Epithelial cell of esophagus (primary cell): ENCODE measurements around the gene ARHGAP24.

Experiments
- DNase-seq: peaks from one replicate; pipeline ENCODE4 v3.0.0; 2010; ENCODE audit warnings: low read depth
- H3K4me3 ChIP-seq: 2 replicates; pipeline ENCODE4 v1.5.1; 2011; ENCODE audit warnings: mild to moderate bottlenecking, low read length, control low read depth
- TF ChIP-seq, protein P1 (sequence below): IDR thresholded peaks from 2 replicates; pipeline ENCODE4 v1.5.1; 2011; ENCODE audit warnings: low read depth, mild to moderate bottlenecking, low read length, control low read depth, inconsistent platforms; ENCODE audit not compliant: insufficient read depth; ENCODE audit errors: missing control alignments

ARHGAP24 gene

DNA sequence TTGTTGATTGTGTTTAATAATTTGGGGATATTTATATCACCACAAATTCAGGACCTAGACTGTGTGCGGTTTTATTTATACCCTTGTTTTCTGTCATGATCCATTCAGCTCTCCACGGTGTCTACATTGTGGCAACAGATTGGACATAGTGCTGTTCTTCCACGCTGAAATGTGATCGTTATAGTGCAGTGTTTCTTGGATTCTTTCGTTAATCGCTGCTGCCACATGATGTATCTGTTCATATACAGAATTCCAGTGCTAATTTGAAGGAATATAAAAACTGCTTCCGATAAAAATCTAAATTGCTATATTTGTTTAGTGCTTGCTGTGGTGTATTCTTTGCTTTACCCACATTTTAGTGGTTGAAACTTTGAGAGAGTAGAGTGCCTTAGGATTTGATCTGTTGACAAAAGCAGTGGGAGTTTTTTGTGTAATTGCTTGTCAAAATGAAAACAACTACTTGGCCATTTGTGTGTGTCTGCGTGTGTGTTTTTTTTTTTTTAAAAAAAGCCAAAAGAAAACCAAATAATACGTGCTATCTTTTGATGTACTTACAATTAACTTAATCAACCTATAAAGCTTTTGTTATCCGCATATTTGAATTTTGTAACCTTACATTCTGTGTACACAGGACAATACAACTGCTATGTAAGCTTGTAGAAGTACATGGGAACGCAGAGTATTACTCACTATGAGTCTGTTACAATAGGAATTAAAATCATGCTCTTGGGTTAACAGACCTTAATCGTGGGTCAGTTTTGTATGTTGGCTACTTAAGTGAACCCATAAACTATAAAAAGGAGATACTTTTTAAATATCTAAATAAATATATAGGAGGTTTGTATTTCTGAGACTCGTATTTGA is 353.3 kb downstream of the ARHGAP24 start:
- TF ChIP-seq, protein P1, sequence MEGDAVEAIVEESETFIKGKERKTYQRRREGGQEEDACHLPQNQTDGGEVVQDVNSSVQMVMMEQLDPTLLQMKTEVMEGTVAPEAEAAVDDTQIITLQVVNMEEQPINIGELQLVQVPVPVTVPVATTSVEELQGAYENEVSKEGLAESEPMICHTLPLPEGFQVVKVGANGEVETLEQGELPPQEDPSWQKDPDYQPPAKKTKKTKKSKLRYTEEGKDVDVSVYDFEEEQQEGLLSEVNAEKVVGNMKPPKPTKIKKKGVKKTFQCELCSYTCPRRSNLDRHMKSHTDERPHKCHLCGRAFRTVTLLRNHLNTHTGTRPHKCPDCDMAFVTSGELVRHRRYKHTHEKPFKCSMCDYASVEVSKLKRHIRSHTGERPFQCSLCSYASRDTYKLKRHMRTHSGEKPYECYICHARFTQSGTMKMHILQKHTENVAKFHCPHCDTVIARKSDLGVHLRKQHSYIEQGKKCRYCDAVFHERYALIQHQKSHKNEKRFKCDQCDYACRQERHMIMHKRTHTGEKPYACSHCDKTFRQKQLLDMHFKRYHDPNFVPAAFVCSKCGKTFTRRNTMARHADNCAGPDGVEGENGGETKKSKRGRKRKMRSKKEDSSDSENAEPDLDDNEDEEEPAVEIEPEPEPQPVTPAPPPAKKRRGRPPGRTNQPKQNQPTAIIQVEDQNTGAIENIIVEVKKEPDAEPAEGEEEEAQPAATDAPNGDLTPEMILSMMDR: no peak
- no peak overlapping the region for H3K4me3 ChIP-seq
- peak; percentile 61 for DNase-seq

DNA sequence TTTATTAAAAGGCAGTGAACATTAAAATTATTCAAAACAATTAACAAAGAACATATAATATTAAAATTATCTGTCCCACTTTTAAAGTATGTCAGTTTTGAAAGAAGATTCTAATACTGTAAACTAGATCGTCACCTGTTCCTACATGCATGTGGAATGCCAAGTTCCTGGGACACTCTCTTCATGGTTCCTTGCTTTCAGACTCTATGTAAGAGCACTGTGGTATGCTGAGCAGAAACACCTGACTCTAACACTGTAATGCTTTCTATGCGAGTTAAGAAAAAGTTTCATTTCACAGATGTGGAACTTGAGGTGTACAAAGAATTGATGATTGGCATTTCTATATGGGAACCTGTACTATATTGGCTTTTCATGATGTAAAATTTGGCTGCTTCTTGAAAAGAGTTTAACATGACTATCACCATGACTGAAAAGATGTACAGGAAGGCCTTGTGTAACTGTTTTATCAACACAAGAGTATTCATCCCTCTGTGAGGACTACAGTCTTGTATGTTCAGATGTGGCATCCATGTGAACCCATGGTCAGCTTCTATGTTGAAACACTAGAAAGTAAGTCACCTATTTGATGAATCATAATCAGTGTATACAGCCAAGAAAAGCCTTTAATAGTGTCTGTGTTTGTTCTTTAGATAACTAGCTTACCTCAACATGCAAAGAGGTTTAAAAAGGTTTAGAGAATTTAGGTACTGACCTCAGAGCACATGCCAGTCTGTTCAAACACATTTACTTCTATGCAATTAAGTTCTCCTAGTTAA is 354.5 kb downstream of the ARHGAP24 start:
- TF ChIP-seq, protein P1: no peak
- DNase-seq: peak; percentile 69

GRCh38 chr4:85831647-85832046 is 356.7 kb downstream of the ARHGAP24 start:
- DNase-seq: no peak
- H3K4me3 ChIP-seq: no peak overlapping the region
- TF ChIP-seq, protein P1: no peak

More for the DNA sequence above, 354.5 kb downstream of the ARHGAP24 start:
- no peak overlapping the region for H3K4me3 ChIP-seq

DNA sequence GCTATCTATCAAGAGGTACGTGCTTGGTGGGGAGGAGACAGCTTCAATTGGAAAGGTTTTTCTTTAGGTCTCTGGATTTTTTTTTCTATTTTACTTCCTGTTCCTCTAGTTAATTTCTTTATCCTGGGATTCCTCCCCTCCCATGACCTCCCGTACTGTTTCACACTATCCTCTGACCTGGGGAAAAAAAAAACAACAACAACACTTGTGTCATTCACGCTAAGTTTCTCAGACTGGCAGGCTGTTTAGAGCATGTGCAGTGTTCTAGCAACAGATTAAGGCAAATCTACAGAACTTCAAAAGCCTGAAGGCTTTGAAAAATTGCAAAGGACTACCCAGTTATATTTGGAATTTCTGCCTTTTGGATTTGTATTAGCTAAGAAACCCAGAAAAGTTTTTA is 358.4 kb downstream of the ARHGAP24 start:
- TF ChIP-seq, protein P1: no peak
- H3K4me3 ChIP-seq: no peak overlapping the region
- no peak for DNase-seq

DNA sequence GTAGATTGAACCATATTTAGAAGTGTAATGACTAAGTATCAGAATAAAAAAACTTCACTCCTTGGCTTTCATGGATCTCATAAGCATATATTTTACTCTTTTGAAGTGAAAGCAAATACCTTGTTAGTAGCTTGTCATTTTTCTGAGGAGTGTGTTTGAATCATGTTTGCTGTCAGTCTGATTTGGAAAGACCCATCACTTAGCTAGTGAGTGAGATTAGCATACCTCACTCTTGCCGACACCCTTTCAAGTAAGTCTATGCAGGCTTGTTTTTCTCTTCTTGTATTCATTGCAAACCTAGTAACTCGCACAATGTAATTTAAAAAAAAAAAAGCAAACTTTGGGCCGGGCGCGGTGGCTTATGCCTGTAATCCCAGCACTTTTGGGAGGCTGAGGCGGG is 360.0 kb downstream of the ARHGAP24 start:
- H3K4me3 ChIP-seq: no peak overlapping the region
- TF ChIP-seq, protein P1: no peak
- no peak for DNase-seq

DNA sequence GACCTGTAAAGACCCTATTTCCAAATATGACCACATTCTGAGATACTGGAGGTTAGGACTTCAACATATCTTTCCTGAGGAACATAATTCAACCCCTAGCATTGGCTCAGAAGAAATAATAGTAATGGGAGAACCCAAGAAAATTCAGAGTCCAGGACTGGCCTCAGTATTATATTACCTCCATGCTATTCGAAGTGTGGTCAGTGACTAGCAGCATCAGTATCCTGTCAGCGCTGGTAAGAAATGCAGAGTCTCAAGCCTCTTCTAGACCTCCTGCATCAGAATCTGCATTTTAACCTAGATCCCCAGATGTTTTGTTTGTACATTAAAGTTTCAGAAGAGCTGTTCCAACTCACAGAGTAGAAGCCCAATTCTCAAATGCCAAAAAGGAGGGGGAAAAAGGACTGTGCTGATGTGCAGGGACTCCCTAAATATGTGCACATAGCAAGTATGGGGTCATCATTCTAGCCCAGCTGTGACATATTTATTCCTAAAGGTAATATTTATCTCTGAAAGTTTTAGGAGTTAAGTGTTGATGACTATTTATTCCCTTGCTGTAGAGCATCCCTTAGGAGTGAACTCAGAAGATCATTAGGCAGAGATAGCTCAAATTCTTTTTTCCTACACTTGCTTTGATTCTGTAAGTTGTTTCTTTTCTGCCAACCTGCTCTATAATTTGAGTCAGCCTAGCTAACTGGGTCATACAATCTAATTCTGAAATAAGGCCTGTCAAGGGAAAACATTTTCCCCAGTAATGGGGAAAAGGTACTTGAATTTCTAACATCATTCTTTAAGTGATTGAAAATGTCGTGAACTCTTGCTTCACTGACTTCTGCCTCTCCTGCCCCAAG is 361.9 kb downstream of the ARHGAP24 start:
- H3K4me3 ChIP-seq: no peak overlapping the region
- TF ChIP-seq, protein P1: no peak
- DNase-seq: no peak
